Measurements from ENCODE around the gene RARB.

DNA sequence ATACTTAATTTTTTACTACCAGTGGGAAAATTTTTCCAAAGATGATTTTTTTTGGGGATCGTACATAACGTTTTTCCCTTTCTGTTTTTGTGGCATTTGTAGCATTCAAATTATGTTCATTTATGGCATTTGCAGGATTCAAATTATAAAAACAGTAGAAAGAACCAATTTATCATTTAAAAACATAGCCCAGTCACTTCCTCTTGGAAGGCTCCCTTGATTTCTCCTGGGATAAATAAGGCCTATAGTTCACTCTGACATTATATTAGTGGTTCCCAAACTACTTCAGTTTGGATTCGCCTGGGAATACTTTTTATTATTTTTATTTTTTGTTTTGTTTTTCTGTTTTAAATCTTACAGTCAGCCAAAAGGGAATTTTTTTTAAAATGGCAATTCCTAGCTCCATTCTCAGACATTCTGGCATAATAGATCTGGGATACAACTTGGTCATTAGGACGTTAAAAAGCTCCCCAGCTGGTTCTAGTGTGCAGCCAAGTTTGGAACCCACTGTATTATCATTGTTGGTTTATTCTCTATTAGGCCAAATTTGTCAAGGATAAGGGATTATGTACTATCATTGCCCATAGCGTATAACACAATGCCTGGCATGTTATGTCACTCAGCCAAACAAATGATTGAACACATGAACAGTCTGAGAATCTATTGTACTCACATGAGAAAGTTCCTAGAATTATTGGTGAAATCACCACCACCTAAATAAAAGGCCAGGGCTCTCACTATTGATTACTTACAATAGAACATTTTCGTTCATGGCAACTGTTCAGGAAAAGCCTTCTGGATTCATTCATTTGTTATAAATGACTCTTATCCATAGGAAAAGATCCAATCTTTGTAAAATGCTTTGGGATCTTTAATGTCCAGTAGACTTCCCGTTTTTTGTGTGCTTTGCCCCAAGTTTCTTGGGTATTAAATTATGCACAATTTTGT lies 28.9 kb downstream of the RARB start:
- TF ChIP-seq CTCF (optimal IDR thresholded peaks at IDR 0.05 in 1 of 3, IDR thresholded peaks at IDR 0.05 in 1 of 3, conservative IDR thresholded peaks at IDR 0.05 in 1 of 3; ENCODE audit: extremely low read depth in 1 of 3, insufficient read depth in 2 of 3, low read length in 3 of 3) (no peak), EZH2 (IDR thresholded peaks at IDR 0.05; ENCODE audit: low read length) (no peak)
